WERI-Rb-1 (cell line): ENCODE data around the gene VPS37C.
A peak's percentile ranks its signal among the peaks of the same experiment; 100 is the strongest.

Experiments used
- DNase-seq: peaks from one replicate; pipeline ENCODE4 v3.0.0-alpha.2; 2020
- H3K27ac ChIP-seq: fragments of 250-450 bp; sonication (Bioruptor Pico); 2 replicates; pipeline ENCODE4 v1.5.1; 2020; ENCODE audit warnings: mild to moderate bottlenecking, moderate library complexity
- H3K27me3 ChIP-seq: fragments of 250-450 bp; sonication (Bioruptor Pico); 2 replicates; pipeline ENCODE4 v1.5.1; 2021; ENCODE audit warnings: mild to moderate bottlenecking, low read depth, moderate library complexity; ENCODE audit not compliant: insufficient read depth, severe bottlenecking
- H3K36me3 ChIP-seq: fragments of 250-450 bp; sonication (Bioruptor Pico); 2 replicates; pipeline ENCODE4 v1.5.1; 2020; ENCODE audit warnings: mild to moderate bottlenecking, moderate library complexity
- H3K4me3 ChIP-seq: 2 replicates; pipeline ENCODE4 v1.5.1; 2011; ENCODE audit warnings: low read depth, mild to moderate bottlenecking, control low read depth, low read length
- H3K9me3 ChIP-seq: fragments of 250-450 bp; sonication (Bioruptor Pico); 2 replicates; pipeline ENCODE4 v1.5.1; 2021; ENCODE audit warnings: mild to moderate bottlenecking, moderate library complexity; ENCODE audit not compliant: severe bottlenecking
- TF ChIP-seq, protein P1 (sequence below): IDR thresholded peaks from 2 replicates; pipeline ENCODE4 v1.5.1; 2011; ENCODE audit warnings: low read depth, mild to moderate bottlenecking, control low read depth, inconsistent platforms, low read length

The VPS37C gene

DNA sequence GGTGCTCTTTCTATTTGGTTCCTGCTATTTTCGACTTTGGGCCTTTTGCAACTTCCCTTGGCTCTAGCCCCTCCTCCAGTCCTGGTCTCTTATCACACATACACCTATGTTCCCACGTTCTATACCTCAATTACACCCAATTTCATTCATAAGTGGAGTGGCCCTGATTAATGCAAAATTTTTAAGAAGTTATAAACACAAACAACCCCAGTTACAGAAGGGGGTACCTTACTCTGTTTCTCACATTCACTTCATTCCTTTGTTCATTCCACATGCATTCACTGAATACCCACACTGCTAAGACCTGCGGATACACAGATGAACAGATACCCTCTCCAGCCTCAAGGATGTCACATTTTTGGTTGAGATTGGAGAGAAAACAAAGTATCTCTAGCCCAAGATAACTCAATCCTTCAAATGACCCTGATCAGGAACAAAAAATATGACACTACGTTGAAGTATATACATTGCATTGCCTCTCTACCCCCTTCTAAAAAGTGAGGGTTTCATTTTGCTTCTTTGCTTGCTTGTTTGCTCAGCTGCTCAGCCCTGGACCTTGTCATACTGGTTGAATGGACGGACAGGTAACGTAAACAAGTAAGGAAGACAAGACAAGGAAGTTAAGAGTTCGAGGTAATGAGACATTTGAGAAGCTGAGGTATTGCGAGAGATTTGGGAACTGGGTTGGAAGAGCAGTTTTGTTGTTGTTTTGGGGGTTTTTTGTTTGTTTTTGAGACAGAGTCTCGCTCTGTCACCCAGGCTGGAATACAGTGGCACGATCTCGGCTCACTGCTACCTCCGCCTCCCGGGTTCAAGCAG lies 3.6 kb upstream of the VPS37C start:
- H3K4me3 ChIP-seq, result no peak overlapping the region
- DNase-seq, result no peak
- peaks cover 7% of the 10 kb centered on the region for H3K9me3 ChIP-seq
- no peaks in the 10 kb centered on the region for H3K27me3 ChIP-seq
- H3K36me3 ChIP-seq, result no peaks in the 10 kb centered on the region
- H3K27ac ChIP-seq, result peak overlapping the region; percentile 45; the same call in 1 of the 2 replicates
- TF ChIP-seq, protein P1, sequence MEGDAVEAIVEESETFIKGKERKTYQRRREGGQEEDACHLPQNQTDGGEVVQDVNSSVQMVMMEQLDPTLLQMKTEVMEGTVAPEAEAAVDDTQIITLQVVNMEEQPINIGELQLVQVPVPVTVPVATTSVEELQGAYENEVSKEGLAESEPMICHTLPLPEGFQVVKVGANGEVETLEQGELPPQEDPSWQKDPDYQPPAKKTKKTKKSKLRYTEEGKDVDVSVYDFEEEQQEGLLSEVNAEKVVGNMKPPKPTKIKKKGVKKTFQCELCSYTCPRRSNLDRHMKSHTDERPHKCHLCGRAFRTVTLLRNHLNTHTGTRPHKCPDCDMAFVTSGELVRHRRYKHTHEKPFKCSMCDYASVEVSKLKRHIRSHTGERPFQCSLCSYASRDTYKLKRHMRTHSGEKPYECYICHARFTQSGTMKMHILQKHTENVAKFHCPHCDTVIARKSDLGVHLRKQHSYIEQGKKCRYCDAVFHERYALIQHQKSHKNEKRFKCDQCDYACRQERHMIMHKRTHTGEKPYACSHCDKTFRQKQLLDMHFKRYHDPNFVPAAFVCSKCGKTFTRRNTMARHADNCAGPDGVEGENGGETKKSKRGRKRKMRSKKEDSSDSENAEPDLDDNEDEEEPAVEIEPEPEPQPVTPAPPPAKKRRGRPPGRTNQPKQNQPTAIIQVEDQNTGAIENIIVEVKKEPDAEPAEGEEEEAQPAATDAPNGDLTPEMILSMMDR, result no peak

DNA sequence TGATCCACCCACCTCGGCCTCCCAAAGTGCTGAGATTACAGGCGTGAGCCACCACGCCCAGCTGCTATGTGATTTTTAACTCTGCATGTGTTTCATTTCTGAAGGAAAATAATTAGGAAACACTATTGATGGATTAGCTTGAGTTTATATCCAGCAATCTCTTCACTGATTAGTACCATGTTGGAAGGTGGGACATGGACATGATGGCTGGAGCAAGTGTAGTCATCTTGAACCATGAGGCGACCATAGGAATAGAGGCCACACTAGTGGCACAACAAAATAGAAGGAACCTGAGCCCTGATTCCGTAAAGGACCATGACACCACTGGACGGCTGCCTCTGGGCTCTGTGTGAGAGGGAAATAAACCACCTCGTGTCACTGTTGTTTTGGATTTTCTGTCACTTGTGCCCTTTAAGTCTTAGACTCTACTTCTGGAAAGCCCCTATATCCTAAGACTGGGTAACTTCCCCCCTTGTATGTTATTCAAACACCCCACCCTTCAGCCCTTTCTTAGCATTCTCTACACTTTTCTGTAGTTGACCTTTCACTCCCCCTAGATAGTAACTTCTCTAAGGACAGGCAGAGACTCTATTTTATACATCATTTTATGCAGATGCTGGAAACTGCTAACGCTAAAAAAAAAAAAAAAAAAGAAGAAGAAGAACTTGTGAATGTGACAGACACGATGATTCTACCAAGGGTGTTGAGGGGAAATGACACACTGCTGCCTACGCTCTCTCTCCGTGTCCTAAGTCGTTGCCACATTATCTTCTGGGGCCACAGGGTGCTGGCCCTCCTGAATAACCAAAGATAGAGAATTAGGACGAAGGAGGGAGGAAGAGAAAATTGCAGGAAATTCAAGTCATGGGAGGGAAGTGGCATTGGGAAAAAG lies 2.7 kb upstream of the VPS37C start:
- TF ChIP-seq, protein P1, result no peak
- no peak overlapping the region for H3K4me3 ChIP-seq
- no peaks in the 10 kb centered on the region for H3K27me3 ChIP-seq
- DNase-seq, result no peak
- no peaks in the 10 kb centered on the region for H3K36me3 ChIP-seq
- no peak overlapping the region for H3K27ac ChIP-seq
- H3K9me3 ChIP-seq, result peaks cover 7% of the 10 kb centered on the region

DNA sequence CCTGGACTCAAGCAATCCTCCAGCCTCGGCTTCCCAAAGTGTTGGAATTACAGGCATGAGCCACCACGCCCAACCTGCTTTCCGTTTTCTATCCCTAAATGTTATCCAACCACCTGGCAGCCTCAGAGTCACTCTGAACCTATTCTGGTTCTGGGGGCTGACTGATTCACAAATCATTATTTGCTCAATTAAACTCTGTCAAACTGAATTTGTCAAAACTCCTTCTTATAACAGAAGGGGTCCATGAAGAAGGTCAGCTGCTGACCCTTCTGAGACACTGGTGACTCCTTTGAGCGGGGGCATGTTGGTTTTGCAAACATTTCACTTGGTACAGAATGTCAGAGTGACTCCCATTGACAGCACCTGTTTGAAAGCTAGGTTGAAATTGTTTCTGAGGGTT lies 1.8 kb upstream of the VPS37C start:
- no peak overlapping the region for H3K4me3 ChIP-seq
- peaks cover 7% of the 10 kb centered on the region for H3K9me3 ChIP-seq
- no peaks in the 10 kb centered on the region for H3K36me3 ChIP-seq
- H3K27me3 ChIP-seq, result no peaks in the 10 kb centered on the region
- no peak overlapping the region; the same call in 1 of the 2 replicates for H3K27ac ChIP-seq
- TF ChIP-seq, protein P1, result no peak
- DNase-seq, result no peak

DNA sequence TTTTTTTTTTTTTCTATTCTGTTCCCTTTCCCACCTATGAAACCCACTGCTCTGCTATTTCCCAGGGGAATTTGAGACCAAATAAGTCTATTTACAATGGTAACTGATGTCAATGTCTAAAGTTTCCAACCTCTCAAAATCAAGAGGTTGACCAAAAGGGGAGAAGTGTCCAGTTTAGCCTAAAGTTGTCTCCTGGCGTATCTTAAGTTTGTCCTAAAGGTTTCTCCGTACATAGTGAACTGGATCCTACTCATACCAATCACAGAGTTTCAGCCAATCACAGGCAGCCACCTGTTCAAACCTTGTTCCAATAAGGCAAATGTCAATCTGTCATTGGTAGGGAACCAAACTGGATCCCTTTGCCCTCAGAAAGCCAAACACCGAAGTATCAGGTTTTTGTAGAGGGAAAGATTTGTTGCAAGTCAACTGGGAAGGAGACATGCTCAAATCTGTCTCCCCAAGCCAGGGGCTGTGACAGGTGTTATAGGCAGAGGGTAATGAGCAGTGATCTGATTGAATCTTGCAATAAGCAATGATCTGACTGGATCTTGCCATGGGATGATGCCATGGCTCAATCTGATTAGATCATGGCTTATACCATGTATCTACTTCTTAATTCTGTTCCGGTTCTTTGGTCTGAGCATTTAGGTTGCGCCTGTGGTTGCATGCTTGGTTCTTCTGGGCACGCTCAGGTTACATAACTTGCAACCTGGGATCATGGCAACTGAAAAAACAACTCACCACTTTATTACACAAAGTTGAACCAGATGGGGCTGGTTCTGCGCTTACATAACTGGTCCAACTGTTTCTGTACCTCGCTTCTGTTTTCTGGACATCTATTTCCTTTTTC lies 1.1 kb upstream of the VPS37C start:
- peaks cover 4% of the 10 kb centered on the region for H3K9me3 ChIP-seq
- H3K27ac ChIP-seq, result peak overlapping the region; percentile 98
- H3K27me3 ChIP-seq, result no peaks in the 10 kb centered on the region
- TF ChIP-seq, protein P1, result no peak
- peak; percentile 49 for DNase-seq
- peak overlapping the region; percentile 65 for H3K4me3 ChIP-seq
- peaks cover 6% of the 10 kb centered on the region for H3K36me3 ChIP-seq

DNA sequence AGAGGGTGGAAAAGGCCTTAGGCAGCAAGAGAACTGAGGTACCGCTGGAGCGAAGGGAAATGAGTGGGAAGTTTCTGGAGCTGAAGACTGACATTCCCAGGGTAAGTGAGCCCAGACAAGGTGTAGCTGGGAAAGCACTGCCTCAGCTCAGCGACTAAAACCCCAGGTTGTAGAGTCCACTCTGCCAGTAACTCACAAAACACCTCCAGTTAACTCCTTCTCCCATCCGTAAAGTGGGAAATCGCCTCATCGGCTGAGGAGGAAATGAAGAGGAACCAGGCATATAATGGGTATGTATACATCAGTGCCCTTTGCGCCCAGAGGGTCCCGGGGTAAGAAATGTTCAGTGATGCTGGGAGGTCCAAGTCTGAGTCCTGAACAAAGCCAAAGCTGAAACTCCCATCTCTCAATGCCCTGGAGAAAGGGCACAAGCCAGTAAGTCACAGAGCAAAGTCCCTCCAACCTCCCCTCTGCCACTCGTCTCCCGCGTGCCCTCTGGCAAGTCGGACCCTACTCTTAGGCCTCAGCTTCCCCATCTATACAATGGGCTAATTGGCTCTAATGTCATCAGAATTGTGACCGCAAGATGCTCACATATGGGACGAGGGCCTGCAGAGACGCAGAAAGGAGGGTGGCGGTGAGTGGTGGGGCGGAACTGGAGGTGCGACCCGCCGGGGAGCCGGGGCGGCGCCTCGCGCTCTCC lies 588 bp downstream of the VPS37C start:
- no peak for DNase-seq
- H3K36me3 ChIP-seq, result peaks cover 15% of the 10 kb centered on the region
- peak overlapping the region; percentile 65 for H3K4me3 ChIP-seq
- H3K27me3 ChIP-seq, result no peaks in the 10 kb centered on the region
- TF ChIP-seq, protein P1, result no peak
- peaks cover 1% of the 10 kb centered on the region for H3K9me3 ChIP-seq
- H3K27ac ChIP-seq, result peak overlapping the region; percentile 98
